Daoy (cell line): Measurements from ENCODE around the gene TGFBRAP1. TPM values are rescaled to one million over a fixed set of nuclear protein-coding genes. Genes with fewer than 3 reads are reported as not detected.

Source experiments
- DNase-seq: peaks from one replicate; pipeline ENCODE4 v3.0.0-alpha.2; 2015; ENCODE audit warnings: low read depth
- total RNA-seq: library from RNA; depleted of rRNA; stranded (reverse); fragments of >200 nt; shearing (Covaris generic); gene quantifications from 2 replicates; pipeline ENCODE4 v1.2.3, GENCODE V29; 2014; rRNA removed

Gene TGFBRAP1
- total RNA-seq, result 13.4 and 15.7 TPM in 2 replicates

DNA sequence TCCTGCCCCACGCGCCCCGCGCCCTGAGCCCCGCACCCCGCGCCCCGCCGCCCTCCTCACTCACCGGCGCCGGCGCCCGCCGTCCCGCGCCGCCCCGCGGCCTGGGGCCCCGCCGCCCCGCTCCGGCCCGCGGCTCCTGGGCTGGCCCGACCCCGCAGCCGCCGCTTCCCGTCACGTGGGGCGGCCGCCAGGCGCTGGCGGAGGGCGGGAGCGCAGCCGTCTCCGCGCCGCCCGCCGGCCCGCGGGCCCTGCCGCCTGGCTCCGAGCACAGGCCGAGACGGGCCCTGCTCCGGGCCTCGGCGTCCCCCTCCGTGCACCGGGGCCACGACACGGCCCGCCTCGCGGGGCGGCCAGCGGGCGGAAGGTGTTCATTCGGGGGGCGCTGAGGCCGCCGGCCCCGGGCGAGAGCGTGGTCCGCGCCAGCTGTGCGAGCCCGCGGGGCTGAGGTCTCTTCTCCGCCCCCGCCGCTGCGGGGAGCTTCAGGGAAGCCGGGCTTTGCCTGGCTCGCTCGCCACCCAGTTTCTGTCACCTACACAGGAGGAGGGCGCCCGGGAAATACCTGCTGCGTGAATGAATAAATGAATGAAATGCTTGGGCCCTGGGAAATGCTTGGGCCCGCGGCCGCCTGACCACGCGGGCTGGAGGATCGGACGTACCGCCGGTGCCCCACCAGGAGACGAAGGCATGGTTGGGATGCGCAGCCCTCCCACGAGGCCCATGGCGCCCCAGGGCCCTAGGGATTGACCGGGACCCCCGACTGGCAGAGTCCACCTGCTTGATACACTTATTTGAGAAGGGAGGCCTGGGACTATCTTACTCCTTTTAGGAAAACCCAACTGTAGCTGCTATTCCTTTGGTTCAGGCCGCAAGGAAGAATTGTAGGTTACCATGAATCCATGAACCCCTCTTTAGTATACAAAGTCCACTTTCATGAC lies at the start of gene TGFBRAP1:
Gene TGFBRAP1 (minus strand): TSS at position 175 of the 935 bp plus-strand sequence. CDS start 21,434 bp downstream, outside the sequence.
- peak; percentile 78 for DNase-seq

- DNase-seq, result no peak
Observed at GRCh38 chr2:105378921-105379383, 49.4 kb upstream of the TGFBRAP1 start.

DNA sequence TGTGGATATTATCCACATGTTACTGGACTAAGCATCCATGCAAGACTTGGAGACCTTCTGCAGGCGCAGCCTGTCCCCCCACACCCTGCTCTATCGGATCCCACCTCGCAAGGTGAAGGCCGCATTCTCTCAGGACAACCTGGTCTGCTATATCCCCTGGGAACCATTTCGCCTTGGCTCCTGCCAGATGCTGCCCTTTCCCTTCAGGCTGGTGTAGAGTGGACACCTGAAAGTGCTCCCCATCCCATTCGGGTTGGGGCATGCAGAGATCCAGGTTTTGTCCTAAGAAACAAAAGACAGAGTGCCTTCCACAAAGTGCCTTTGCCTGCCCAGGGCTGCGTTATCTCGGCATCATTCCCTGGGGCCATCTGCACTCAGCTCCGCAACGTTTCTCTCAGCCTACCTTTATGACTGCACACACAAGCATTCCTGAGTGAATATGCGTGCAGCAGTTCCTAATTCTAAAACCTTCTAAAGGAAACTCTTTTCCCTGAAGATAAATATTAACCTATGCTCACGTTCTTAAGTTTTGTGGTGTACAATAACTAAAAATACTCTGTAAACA lies 48.8 kb upstream of the TGFBRAP1 start:
- DNase-seq, result no peak

- no peak for DNase-seq
Observed at GRCh38 chr2:105377871-105378270, 48.3 kb upstream of the TGFBRAP1 start.

- no peak for DNase-seq
Observed at GRCh38 chr2:105376789-105377240, 47.3 kb upstream of the TGFBRAP1 start.

DNA sequence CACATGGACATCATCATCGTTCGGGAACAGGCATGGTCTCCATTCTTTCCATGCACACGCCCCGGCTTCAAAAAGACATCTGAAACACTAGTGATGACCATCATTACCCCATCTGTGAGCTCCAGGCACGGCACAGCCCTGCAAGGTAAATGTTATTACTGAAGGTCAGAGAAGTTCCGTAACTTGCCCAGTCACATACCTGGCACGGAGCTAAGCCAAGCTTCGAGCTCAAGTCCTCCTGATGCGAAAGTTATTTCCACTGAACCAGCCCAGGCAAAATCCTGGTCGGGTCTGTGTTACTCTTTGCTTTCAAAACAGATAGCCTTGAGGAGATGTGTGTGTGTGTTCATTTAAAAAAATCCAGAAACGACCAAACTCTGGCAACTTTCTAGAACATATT lies 46.5 kb upstream of the TGFBRAP1 start:
- no peak for DNase-seq

GRCh38 chr2:105375001-105375561 lies 45.5 kb upstream of the TGFBRAP1 start:
- DNase-seq, result no peak

DNA sequence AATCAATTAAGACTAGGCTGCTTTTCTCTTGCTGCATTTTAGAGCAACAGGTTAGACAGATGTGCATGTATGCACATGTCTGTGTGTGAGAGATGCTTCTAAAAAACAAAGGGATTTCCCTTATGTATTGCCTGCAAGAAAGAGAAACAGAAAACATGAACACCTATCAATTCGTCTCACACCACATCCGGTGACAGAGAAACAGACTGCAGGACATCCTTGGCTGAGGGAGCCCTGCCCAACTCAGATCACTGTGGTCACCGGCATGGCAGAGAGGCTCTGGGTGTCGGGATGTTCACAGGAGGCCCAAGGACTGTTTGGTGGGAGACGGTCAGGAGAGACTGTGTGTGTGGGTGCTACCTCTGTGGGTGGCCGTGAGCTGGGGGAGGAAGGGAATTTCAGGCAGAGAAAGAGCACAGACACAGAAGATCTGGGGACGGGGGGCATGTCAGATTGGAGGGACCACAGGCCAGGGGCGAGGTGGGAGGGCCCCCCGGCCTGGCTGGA lies 44.4 kb upstream of the TGFBRAP1 start:
- no peak for DNase-seq

DNA sequence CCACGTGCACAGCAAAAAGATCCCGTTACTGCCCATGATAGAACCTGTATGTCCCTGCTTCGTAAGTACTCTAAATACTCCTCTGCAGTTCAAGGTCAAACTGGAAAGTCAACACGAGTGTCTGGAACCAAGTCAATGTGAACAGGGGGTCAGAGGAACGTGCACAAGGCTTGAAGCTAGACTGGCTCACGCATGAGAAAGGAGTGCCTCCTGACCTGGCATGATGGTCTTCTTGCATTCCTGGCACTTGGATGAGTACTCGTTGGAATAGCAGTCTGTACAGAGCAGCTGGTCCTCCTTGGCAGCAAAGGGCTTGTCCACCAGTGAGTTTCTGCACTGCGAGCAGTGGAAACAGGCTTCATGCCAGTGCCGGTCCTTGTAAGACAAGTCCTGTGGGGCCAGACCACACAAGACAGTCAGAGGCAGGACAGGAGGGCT lies 43.8 kb upstream of the TGFBRAP1 start:
- no peak for DNase-seq

DNA sequence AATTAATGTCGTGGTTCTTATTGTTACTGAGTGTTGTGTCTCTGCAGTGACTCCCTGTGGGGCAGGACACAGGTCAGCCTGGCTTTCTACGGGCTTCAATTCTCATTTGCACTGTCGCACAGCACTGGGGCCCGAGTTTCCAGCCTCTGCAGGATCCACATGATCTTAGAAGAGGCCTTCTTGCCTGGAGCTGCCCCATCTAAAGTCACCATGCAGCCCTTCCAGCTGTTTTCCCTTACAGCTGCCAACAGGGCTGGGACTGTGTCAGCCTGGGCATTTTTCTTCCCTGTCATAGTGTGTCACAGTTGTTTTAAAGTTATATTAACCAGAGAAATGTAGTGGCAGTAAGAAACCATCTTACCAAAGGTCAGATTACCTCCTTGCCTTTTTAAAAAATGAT lies 42.3 kb upstream of the TGFBRAP1 start:
- DNase-seq, result no peak

DNA sequence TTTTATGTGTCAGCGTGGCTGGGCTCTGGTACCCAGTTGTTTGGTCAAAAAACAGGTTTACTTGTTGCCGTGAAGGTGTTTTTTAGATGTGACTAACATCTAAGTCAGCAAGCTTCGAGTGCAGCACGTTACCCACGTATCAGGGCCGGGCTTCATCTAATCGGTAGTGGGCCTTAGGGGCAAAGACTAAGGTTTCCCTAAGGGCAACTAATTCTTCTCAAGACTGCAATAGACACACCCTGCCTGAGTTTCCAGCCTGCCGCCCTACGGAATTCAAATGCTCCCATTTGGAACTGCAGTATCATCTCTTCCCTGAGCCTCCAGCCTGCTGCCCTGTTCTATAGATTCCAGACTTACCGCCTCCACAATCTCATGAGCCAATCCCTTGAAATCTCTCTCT lies 41.6 kb upstream of the TGFBRAP1 start:
- DNase-seq, result no peak

- peak; percentile 67 for DNase-seq
Observed at GRCh38 chr2:105369777-105370690, 40.5 kb upstream of the TGFBRAP1 start.

- DNase-seq, result no peak
Observed at GRCh38 chr2:105368759-105369408, 39.3 kb upstream of the TGFBRAP1 start.

- no peak for DNase-seq
Observed at GRCh38 chr2:105365206-105365605, 35.7 kb upstream of the TGFBRAP1 start.

DNA sequence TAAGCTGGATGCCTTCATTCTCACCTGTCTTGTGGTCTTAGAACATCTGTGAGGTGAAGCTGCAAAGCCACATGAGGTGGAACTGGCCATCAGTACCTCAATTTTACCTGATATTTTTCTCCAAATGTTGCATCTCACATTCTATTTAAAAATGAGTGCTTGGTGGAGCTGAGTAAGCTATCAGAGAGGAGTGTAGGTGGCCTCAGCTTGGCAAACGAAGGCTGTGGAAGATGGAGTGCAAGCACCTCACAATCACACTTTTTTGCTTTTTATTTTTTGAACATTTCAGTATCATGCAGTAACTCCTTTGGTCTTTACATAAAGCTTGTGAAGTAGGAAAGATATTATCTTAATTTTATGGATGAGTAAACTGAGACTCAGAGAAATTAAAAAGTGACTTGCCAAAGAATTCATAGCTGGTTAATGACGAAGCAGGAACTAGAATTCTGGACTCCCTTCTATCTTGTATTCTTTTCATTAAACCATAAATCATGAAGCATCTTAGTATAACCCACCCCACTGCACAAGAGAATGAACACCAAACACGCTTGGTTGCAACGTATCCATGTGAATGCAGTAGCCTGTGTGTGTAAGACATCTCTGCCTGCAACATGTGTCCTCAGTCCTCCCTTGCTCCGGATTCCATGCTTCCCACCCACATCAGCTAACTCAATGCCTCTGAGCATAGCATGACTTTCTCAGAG lies 35.1 kb upstream of the TGFBRAP1 start:
- DNase-seq, result no peak

DNA sequence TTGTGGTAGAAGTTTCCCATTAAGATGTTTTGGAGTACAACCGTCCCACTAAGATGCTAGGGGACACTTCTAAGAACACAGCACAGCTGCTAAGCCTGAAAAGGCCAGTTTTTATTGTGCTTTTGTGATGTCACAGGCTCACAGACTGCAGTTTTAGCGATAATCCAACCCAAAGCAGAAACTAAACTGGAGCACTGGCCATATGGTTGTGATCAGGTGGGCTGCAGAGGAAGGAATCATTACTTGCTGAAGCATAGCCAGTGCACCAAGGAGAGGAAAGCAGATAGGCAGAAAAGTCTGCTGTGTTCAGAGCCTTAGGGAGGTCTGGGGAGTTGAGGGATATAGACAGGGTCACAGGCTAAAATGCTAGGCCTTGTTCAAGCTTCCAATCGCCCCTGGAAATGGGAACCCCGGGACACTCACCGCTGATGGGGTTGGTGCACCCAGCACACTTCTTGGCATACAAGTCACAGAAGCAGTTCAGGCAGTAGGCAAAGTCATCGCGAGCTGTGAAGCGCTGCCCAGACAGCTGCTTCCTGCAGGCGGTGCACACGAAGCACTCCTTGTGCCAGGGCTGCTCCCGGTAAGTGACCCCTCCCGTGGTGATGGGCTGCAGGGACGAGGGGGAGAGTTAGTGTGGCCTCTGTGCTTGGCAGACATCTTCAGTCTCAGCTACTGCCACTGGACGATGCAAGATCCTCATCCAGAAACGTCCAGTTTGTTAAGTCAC lies 33.5 kb upstream of the TGFBRAP1 start:
- DNase-seq, result no peak

DNA sequence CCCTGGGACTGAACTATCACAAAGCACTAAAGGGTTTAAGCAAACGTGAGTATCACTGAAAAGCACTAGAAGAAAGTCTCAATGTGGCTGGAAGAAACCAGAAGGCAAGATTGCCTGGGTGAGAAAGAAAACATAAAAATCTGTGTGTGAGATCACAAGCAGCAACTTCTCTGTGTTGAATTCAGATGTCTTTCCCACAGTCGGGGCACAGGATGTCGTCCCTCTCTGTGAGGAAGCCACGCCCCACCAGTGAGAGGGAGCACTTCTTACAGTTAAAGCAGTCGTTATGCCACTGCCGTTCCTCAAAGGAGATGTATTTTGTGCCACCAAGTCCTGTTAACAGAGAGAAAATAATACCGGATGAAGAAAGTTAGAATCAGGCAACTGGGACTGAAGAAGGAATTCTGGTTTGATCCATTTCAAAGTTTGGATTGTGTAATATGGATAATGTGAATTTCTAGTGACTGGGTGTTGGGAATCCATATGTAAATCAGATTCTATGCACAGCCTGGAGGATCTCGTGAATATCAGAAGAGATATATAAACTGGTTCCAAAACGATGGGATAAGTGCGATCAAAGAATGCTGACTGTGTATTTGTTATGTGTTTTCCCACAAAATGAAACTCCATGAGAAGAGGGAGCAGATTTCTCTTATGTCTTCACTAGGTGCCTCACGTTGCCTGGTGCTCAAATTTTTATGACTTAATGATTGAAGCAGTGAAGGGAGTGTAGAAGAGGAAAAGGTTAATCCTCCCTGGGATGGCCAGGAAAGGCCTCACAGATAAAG lies 31.8 kb upstream of the TGFBRAP1 start:
- no peak for DNase-seq

- no peak for DNase-seq
Observed at GRCh38 chr2:105358593-105358992, 29.1 kb upstream of the TGFBRAP1 start.

GRCh38 chr2:105357122-105357521 lies 27.6 kb upstream of the TGFBRAP1 start:
- DNase-seq, result no peak
